ENCODE data around the gene OXT. TPM values are rescaled to one million over a fixed set of nuclear protein-coding genes. Genes with fewer than 3 reads are reported as not detected.

Gene OXT
- total and polyA plus RNA-seq, 5 experiments from 2014 or later = 0.53 to 2.6 (median 2.2) TPM

DNA sequence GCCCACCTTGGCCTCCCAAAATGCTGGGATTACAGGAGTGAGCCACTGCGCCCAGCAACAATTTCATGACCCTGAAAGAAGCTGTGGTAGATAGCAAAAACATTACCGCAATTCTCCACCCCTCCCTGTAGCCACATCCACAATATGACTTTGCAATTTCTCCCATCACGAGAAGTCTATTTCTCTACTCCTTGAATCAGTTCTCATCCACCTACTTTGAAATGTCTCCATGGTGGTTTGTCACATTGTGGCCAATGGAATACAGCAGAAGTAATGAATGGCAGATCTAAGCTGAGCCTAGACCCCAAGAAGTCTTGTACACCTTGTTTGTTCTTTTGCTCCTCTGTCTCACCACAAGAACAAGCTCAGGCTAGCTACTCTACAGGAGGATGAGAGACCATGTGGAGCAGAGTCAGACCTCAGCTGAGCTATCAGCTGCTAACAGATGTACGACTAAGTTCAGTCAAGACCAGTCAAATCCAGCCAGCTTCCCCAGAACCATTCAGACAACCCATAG is 6.3 kb downstream of the OXT start:
- peak in 4 of 10 donors; percentile 19 to 64 (median 53) for DNase-seq
- no peaks in the 10 kb centered on the region for H3K36me3 Mint-ChIP-seq
- H3K9me3 Mint-ChIP-seq = peaks cover 0 to 3% (median 0%) of the 10 kb centered on the region in 9 donors
- peak overlapping the region; percentile 21 to 79 (median 62) for H3K4me3 Mint-ChIP-seq
- peaks cover 2 to 25% (median 20%) of the 10 kb centered on the region in 5 donors for H3K27me3 Mint-ChIP-seq
- H3K4me1 Mint-ChIP-seq = peaks cover 11 to 27% (median 17%) of the 10 kb centered on the region in 4 donors
- peak; percentile 56 to 66 for ATAC-seq
- POLR2A ChIA-PET = interaction anchor here (0.6 to 1.7 kb wide), 11 partner anchors 8 to 138 kb away, joined by 3 to 46 read pairs (median 4); no protein-coding TSS in a partner anchor
- H3K27ac Mint-ChIP-seq = peak overlapping the region in 8 of 10 donors; percentile 16 to 83 (median 62)

DNA sequence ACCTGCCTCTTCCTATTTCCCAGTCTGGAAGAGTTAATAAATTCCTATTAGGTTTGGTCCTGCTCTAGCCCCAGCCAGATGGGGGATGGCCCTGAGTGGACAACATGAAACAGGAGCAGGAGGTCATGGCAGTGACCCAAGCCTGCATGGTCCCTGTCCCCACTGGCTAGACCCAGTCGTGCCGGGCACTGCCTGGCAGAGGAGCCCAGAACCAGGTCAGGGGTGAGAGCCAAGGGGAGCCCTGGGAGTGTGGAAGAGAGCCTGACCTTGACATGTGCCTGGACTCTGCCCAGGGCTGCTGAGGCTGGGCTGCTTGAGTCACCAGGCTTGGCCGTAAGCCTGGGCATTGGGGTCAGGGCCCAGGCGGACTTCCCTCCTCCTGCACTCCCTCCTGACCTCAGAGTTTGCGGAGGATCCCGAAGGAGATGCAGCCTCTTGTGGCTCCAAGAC is 9.5 kb downstream of the OXT start:
- peaks cover 2 to 44% (median 21%) of the 10 kb centered on the region in 5 donors for H3K27me3 Mint-ChIP-seq
- peaks cover 11 to 29% (median 25%) of the 10 kb centered on the region in 4 donors for H3K4me1 Mint-ChIP-seq
- peaks cover 0 to 3% (median 0%) of the 10 kb centered on the region in 9 donors for H3K9me3 Mint-ChIP-seq
- POLR2A ChIA-PET = no interaction called here
- no peak for DNase-seq
- H3K4me3 Mint-ChIP-seq = peak overlapping the region in 3 of 10 donors; percentile 26 to 66 (median 43)
- H3K27ac Mint-ChIP-seq = no peak overlapping the region
- H3K36me3 Mint-ChIP-seq = no peaks in the 10 kb centered on the region
- no peak for ATAC-seq

DNA sequence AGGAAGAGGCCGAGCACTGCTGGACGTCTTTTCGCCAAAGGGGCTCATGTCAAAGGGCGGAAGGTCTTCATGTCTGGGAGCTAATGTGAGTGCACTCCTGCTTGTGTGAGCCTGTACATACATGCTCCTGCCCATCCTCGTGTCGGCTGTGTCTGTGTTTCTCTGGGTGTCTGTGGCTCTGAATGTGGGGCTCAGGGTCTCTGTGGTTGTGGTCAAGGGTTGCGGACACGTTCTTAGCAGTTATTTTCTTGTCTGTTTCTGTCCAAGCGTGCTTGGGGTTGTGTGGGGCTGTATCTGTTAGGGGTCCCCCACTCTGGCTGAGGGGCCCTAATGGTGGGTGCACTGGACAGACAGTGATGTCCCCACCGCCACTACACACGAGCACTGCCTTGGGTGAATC is 10.2 kb downstream of the OXT start:
- H3K9me3 Mint-ChIP-seq = peaks cover 0 to 3% (median 0%) of the 10 kb centered on the region in 9 donors
- peaks cover 2 to 44% (median 21%) of the 10 kb centered on the region in 5 donors for H3K27me3 Mint-ChIP-seq
- H3K27ac Mint-ChIP-seq = peak overlapping the region in 1 of 10 donors; percentile 22
- POLR2A ChIA-PET = no interaction called here
- no peaks in the 10 kb centered on the region for H3K36me3 Mint-ChIP-seq
- peak overlapping the region; percentile 26 to 82 (median 70) for H3K4me3 Mint-ChIP-seq
- peaks cover 11 to 28% (median 24%) of the 10 kb centered on the region in 4 donors for H3K4me1 Mint-ChIP-seq
- ATAC-seq = no peak
- DNase-seq = no peak

DNA sequence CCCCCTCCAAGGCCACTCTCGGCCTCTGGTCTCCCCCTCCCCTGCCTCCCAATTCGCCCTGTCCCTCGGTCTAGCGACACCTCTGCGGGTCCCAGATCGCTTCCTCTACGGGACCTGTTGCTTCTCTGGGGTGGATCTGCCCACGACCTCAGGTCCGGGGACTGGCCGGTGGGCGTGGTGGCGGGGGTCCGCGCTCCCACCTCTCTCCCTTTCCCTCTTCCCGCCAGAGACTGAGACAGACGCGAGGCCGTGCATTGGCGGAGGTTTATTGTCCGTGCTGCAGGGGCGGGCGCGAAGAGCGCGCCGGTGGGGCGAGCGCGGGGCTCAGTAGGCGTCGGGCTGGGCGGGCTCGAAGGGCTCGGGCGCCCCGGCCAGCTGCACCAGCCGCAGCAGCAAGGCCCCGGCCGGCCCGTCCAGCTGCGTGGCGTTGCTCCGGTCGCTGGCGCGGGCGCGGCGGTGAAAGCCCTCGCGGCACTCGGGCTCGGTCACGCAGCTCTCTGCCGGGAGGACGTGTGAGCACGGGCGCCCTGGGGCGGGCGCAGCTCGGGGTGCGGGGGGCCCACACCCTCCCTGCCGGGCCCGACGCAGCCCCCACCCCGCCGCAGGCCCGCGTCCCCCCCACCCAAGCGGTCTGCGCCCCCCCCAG is 11.0 kb downstream of the OXT start:
- Mint-ChIP-seq H3K9me3 (peaks cover 0 to 3% (median 0%) of the 10 kb centered on the region in 9 donors), H3K4me3 (peak overlapping the region; percentile 49 to 82 (median 70)), H3K27me3 (peaks cover 2 to 44% (median 21%) of the 10 kb centered on the region in 5 donors), H3K27ac (peak overlapping the region in 4 of 10 donors; percentile 1 to 85 (median 54)), H3K36me3 (no peaks in the 10 kb centered on the region), H3K4me1 (peaks cover 11 to 21% (median 18%) of the 10 kb centered on the region in 4 donors)
- DNase-seq = no peak
- POLR2A ChIA-PET = interaction anchor here (0.8 to 4.0 kb wide), 4 partner anchors 9 to 150 kb away, joined by 3 to 45 read pairs (median 6); no protein-coding TSS in a partner anchor
- ATAC-seq = peak; percentile 51 to 63

DNA sequence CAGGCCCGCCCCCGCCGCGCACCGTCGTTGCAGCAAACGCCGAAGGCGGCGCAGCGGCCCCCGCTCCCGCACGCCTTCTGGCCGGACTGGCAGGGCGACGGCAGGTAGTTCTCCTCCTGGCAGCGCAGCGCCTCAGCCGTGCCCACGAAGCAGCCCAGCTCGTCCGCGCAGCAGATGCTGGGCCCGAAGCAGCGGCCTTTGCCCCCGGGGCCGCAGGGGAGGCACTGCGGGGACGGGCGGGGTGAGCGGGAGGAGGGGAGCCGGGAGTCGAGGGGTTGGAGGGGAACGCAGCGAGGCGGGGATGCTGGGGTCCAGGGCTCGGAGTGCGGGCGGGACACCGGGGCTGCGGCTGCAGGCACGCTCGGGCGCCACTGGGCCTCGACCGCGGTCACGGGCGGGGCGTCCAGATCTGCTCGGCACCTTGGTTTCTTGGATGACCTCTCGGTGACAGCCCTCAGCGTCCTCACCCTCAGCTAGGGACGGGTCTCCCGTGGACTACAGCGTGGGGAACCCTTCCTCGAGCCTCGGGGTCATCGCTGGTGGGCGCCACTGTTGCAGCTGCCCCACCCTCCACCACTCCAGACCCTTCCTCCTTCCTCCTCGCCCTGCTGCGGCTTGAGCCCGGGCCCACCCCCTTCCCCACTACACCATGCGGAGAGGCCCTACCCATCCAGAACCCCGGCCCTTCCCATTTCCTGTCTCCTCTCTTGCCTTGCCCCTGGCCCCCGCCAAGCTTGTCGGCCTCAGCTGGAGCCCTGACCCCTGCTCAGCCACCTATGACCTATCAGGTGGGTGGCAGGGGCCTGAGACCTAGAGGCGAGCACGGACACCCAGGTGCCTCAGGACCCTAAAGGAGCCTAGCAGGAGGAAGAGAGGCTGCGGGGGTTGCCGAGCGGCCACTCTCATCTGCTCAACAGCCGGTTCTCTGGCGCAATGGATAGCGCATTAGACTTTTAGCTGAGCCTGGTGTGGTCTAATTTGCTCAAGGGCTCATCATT is 11.8 kb downstream of the OXT start:
- peaks cover 2 to 44% (median 21%) of the 10 kb centered on the region in 5 donors for H3K27me3 Mint-ChIP-seq
- peaks cover 6 to 14% (median 12%) of the 10 kb centered on the region in 4 donors for H3K4me1 Mint-ChIP-seq
- H3K9me3 Mint-ChIP-seq = no peaks in the 10 kb centered on the region
- peak overlapping the region; percentile 15 to 87 (median 64) for H3K4me3 Mint-ChIP-seq
- POLR2A ChIA-PET = interaction anchor here (0.5 to 4.0 kb wide), 9 partner anchors 9 to 403 kb away, joined by 3 to 45 read pairs (median 4); no protein-coding TSS in a partner anchor
- peak in 1 of 10 donors; percentile 27 for DNase-seq
- H3K36me3 Mint-ChIP-seq = no peaks in the 10 kb centered on the region
- ATAC-seq = peak; percentile 52 to 68
- H3K27ac Mint-ChIP-seq = peak overlapping the region in 4 of 10 donors; percentile 28 to 34 (median 32)

DNA sequence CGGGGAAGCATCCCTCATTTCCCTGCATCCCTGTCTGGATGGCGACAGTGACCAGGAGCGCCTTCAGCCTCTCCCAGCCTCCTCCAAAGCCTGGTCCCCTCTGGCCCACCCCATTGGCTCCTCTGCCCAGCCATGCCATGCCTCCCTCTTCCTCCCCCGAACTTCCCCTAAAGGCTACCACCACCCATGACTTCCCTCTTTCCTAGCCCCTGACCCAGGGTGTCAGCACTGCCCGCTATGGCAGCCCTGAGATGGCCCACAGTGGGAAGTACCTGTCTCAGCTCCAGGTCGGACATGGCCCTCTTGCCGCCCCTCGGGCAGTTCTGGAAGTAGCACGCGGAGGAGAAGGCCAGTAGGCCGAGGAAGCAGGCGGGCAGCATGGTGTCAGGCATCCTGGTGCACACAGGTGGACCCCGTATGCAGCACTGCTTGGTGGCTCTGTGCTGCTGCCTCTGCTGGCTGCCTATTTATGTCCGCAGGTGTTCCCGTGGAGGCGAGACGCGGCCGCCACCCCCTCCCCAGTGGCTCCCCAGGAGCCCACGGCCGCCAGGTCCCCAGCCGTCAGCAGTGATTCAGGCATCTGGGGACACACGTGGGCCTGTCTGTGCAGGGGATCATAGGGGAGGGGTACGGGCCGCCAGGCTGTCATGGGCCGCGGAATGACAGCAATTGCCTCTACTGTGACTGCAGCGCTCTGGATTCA is 13.0 kb downstream of the OXT start, which contains the start of gene AVP:
Gene AVP, minus strand, starts transcription at position 442 of the 703 bp plus-strand sequence. Its CDS starts 50 bp downstream, at position 392.
- no peaks in the 10 kb centered on the region for H3K9me3 Mint-ChIP-seq
- DNase-seq (no peak), ATAC-seq (no peak)
- peak within 1 kb of the TSS in 7 of 10 donors; percentile 8 to 53 (median 31) for H3K27ac Mint-ChIP-seq
- H3K4me1 Mint-ChIP-seq = peaks cover 6 to 14% (median 12%) of the 10 kb centered on the region in 4 donors
- H3K36me3 Mint-ChIP-seq = no peaks in the 10 kb centered on the region
- H3K27me3 Mint-ChIP-seq = peaks cover 2 to 44% (median 23%) of the 10 kb centered on the region in 5 donors
- POLR2A ChIA-PET = interaction anchor here (0.6 to 4.0 kb wide), 5 partner anchors 9 to 404 kb away, joined by 3 to 45 read pairs (median 4); no protein-coding TSS in a partner anchor
- H3K4me3 Mint-ChIP-seq = peak within 1 kb of the TSS; percentile 15 to 87 (median 66)

DNA sequence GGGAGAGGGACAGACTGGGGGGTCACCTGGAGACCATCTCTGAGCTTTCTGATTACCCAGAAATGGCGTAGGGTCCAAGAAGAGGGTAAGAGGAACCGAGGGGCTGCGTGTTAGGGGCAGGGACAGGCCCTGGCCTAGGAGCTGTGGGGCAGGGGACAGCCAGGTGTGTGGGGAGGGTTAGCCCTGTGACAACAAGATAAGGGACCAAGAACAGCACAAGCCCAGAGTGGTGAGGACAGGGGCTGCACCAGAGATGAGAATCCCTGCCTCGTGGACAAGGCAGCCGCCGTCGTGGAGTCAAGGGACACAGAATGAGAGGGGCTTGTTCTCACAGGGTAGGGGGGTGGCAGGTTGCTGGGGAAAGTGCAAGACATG is 13.6 kb downstream of the OXT start:
- POLR2A ChIA-PET = interaction anchor here (0.6 to 4.0 kb wide), 2 partner anchors 8 to 243 kb away, joined by 4 to 45 read pairs; no protein-coding TSS in a partner anchor
- DNase-seq = no peak
- H3K4me1 Mint-ChIP-seq = peaks cover 11 to 19% (median 16%) of the 10 kb centered on the region in 4 donors
- no peak for ATAC-seq
- peak overlapping the region in 3 of 10 donors; percentile 8 to 53 (median 19) for H3K27ac Mint-ChIP-seq
- H3K27me3 Mint-ChIP-seq = peaks cover 2 to 44% (median 24%) of the 10 kb centered on the region in 5 donors
- H3K4me3 Mint-ChIP-seq = no peak overlapping the region
- no peaks in the 10 kb centered on the region for H3K9me3 Mint-ChIP-seq
- no peaks in the 10 kb centered on the region for H3K36me3 Mint-ChIP-seq

DNA sequence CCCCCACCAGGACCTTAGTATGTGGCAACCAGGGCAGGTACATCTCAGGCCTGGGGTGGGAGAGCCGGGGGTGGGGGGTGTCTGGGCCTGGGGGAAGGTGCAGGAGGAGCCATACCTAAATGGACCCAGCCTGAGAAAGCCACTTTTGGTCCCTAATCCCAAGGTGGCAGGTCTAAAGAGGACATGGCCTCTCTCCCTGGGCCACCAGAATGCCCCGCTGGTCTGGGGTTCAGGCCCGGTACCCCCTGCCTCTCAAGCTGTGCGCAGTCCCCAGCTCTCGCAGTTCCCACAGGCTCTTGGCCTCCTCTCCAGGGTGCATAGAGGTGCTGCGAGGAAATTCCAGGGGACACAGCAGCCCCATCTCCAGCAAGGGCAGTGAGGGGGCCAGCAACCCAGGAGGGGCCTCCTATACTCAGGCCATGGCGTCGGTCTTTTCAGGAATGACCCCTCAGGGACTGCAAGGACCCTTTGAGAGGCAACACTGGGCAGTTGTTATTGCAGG is 14.2 kb downstream of the OXT start:
- no peaks in the 10 kb centered on the region for H3K9me3 Mint-ChIP-seq
- peak overlapping the region in 1 of 10 donors; percentile 5 for H3K27ac Mint-ChIP-seq
- no peak overlapping the region for H3K4me3 Mint-ChIP-seq
- H3K27me3 Mint-ChIP-seq = peaks cover 2 to 38% (median 22%) of the 10 kb centered on the region in 5 donors
- ATAC-seq (no peak), DNase-seq (no peak)
- POLR2A ChIA-PET = interaction anchor here (0.6 to 4.0 kb wide), 3 partner anchors 8 to 242 kb away, joined by 4 to 45 read pairs (median 4); no protein-coding TSS in a partner anchor
- H3K4me1 Mint-ChIP-seq = peaks cover 17 to 26% (median 22%) of the 10 kb centered on the region in 4 donors
- H3K36me3 Mint-ChIP-seq = no peaks in the 10 kb centered on the region

DNA sequence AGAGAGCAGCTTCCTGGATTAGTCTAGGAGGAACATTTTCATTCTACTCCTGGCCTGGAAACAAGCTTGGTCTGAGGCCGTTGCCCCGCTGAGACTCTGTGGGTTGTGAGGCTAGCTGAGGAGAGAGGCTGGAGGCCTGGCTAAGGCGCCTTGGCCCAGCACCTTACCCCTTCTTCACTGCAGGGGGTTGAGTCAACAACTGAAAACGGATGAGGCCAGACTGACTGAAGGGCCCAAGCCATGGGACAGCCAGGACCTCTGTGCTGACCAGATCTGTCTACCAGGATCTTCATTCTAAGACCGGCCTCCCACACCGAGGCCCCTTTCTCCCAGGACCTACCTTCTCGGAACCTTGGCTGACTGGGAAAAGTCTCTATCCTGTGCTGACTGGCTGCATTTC is 16.6 kb downstream of the OXT start:
- H3K27ac Mint-ChIP-seq = peak overlapping the region in 1 of 10 donors; percentile 22
- peaks cover 15 to 34% (median 33%) of the 10 kb centered on the region in 4 donors for H3K4me1 Mint-ChIP-seq
- ATAC-seq = no peak
- H3K27me3 Mint-ChIP-seq = peaks cover 0 to 19% (median 11%) of the 10 kb centered on the region in 5 donors
- POLR2A ChIA-PET = interaction anchor here (0.7 to 1.1 kb wide), 2 partner anchors 16 to 43 kb away, joined by 3 to 5 read pairs; no protein-coding TSS in a partner anchor
- no peak overlapping the region for H3K4me3 Mint-ChIP-seq
- no peaks in the 10 kb centered on the region for H3K9me3 Mint-ChIP-seq
- H3K36me3 Mint-ChIP-seq = no peaks in the 10 kb centered on the region
- no peak for DNase-seq

DNA sequence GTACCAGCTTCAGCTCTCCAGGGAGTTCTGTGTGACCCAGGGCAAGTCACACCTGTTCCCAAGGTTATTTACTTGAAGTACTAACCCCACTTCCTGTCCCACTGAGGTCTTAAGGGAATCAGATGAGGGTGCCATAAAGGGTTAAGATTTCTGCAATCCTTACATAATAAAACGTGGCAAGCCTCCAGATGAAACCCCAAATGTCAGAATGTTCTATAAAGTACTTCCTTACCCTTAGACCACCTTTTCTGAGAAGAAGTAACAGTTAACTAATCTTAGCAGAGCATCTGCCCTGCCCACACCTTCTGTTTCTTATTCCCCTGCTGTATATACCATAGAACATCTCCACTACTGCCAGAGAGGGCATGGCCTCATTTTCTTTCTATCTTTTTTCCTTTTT is 19.1 kb downstream of the OXT start:
- ATAC-seq = peak in 1 of 2 donors; percentile 29
- POLR2A ChIA-PET = interaction anchor here (0.7 to 6.0 kb wide), 7 partner anchors 7 to 113 kb away, joined by 3 to 63 read pairs (median 6); partner anchors contain the start of genes AVP and OXT

More for the DNA sequence above, 19.1 kb downstream of the OXT start:
- peaks cover 21 to 42% (median 41%) of the 10 kb centered on the region in 4 donors for H3K4me1 Mint-ChIP-seq
- DNase-seq = peak in 4 of 10 donors; percentile 25 to 61 (median 51)
- peak overlapping the region in 9 of 10 donors; percentile 30 to 84 (median 49) for H3K4me3 Mint-ChIP-seq
- no peaks in the 10 kb centered on the region for H3K9me3 Mint-ChIP-seq
- H3K27ac Mint-ChIP-seq = peak overlapping the region; percentile 74 to 94 (median 89)
- no peaks in the 10 kb centered on the region for H3K36me3 Mint-ChIP-seq
- H3K27me3 Mint-ChIP-seq = peaks cover 0 to 8% (median 0%) of the 10 kb centered on the region in 5 donors

All from naive thymus-derived CD8-positive, alpha-beta T cell (primary cell).